H1 (cell line): ENCODE measurements around the gene ZNF33B. TPM values are rescaled to one million over a fixed set of nuclear protein-coding genes. Genes with fewer than 3 reads are reported as not detected.

Experiments
- BRCA1 ChIP-seq: IDR thresholded peaks from 2 replicates; pipeline ENCODE4 v1.6.1; 2012; ENCODE audit warnings: low read depth, low read length, improper control_type of control experiment
- CHD2 ChIP-seq: IDR thresholded peaks from 2 replicates; pipeline ENCODE4 v1.6.1; 2012; ENCODE audit warnings: low read length, improper control_type of control experiment
- GTF2F1 ChIP-seq: IDR thresholded peaks from 2 replicates; pipeline ENCODE4 v1.6.1; 2012; ENCODE audit warnings: low read depth, low read length, improper control_type of control experiment, borderline replicate concordance
- KDM4A ChIP-seq: IDR thresholded peaks from one replicate; pipeline ENCODE4 v1.7.1; 2012; ENCODE audit warnings: low read depth, mild to moderate bottlenecking, moderate library complexity, low read length, inconsistent platforms; ENCODE audit not compliant: severe bottlenecking
- SUZ12 ChIP-seq: fragments of 200-600 bp; sonication (generic); IDR thresholded peaks from 2 replicates; pipeline ENCODE4 v1.6.1; 2012; ENCODE audit warnings: mild to moderate bottlenecking, inconsistent platforms, low read length, moderate library complexity, mixed read lengths
- polyA plus RNA-seq, 7 experiments: library from polyadenylated mRNA; depleted of rRNA in 3 of 7; stranded (reverse) in 5 of 7; unstranded in 2 of 7; fragments of >200 nt in 5 of 7; fragments of 200-250 nt in 2 of 7; gene quantifications; 1 replicate in 5 of 7; 2 replicates in 1 of 7; 4 replicates in 1 of 7; pipeline versions ENCODE4 v1.2.1 to v1.2.3, GENCODE V29; 2011 to 2013; ENCODE audit warnings: missing spikeins in 2 of 7, mixed read lengths in 2 of 7
- total RNA-seq: library from RNA; stranded (reverse); fragmentation: NEBNext Ultra II Directional; extraction: Animal tissue kit (Norgen Biotek cat#: 25700); gene quantifications from 2 replicates; pipeline ENCODE4 v1.2.1, GENCODE V29; 2021

The ZNF33B gene
- total and polyA plus RNA-seq, 2 of the 8 experiments (the other 6 are each of a cell fraction or from before 2014, with no cell fraction given) = 10.7 to 33.4 TPM

DNA sequence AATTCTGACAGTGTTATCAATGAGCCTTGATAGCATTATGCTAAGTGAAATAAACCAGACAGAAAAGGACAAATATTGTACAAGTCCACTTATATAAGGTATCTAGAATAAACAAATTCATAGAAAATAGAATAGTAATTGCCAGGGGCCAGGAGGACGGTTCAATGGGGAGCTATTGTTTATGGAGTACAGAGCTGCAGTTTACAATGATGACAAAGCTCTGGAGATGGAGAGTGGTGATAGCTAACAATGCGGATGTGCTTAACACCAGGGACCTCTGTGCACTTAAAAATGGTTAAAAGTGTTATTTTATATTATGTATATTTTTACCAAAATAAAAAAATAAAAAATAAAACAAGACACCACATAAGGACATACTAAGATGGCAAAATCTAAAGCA is 46.1 kb upstream of the ZNF33B start (continued):
- no peak for TF ChIP-seq GTF2F1
- no peak for TF ChIP-seq BRCA1
- TF ChIP-seq KDM4A = no peak
- TF ChIP-seq SUZ12 = no peak
- no peak for TF ChIP-seq CHD2
- TF ChIP-seq, all 59 proteins: peak for 0
